GM23248 (cell line): ENCODE results near the gene RARG.

Experiments used
- EZH2 ChIP-seq: fragments of 200-600 bp; sonication (generic); IDR thresholded peaks from 2 replicates; pipeline ENCODE4 v1.6.1; 2018; ENCODE audit warnings: antibody characterized with exemption, mild to moderate bottlenecking; ENCODE audit not compliant: insufficient read depth, poor library complexity, severe bottlenecking
- EZH2phosphoT487 ChIP-seq: fragments of 200-600 bp; sonication (generic); IDR thresholded peaks from 2 replicates; pipeline ENCODE4 v1.6.1; 2018; ENCODE audit warnings: antibody characterized with exemption, moderate library complexity, mild to moderate bottlenecking, low read depth; ENCODE audit not compliant: insufficient read depth

GRCh38 chr12:53197011-53197640, 34.9 kb downstream of the RARG start:
- TF ChIP-seq EZH2 (no peak), EZH2phosphoT487 (no peak)
